GM18867 (cell line): ENCODE results near the gene ZBTB40.
A peak's percentile ranks its signal among the peaks of the same experiment; 100 is the strongest.

Experiments
- ATAC-seq: cut with Tn5 transposase; IDR thresholded peaks from one replicate; pipeline ENCODE4 v1.9.1; 2021; ENCODE audit warnings: mild to moderate bottlenecking, moderate library complexity; ENCODE audit not compliant: unreplicated experiment

The ZBTB40 gene, protein sequence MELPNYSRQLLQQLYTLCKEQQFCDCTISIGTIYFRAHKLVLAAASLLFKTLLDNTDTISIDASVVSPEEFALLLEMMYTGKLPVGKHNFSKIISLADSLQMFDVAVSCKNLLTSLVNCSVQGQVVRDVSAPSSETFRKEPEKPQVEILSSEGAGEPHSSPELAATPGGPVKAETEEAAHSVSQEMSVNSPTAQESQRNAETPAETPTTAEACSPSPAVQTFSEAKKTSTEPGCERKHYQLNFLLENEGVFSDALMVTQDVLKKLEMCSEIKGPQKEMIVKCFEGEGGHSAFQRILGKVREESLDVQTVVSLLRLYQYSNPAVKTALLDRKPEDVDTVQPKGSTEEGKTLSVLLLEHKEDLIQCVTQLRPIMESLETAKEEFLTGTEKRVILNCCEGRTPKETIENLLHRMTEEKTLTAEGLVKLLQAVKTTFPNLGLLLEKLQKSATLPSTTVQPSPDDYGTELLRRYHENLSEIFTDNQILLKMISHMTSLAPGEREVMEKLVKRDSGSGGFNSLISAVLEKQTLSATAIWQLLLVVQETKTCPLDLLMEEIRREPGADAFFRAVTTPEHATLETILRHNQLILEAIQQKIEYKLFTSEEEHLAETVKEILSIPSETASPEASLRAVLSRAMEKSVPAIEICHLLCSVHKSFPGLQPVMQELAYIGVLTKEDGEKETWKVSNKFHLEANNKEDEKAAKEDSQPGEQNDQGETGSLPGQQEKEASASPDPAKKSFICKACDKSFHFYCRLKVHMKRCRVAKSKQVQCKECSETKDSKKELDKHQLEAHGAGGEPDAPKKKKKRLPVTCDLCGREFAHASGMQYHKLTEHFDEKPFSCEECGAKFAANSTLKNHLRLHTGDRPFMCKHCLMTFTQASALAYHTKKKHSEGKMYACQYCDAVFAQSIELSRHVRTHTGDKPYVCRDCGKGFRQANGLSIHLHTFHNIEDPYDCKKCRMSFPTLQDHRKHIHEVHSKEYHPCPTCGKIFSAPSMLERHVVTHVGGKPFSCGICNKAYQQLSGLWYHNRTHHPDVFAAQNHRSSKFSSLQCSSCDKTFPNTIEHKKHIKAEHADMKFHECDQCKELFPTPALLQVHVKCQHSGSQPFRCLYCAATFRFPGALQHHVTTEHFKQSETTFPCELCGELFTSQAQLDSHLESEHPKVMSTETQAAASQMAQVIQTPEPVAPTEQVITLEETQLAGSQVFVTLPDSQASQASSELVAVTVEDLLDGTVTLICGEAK

DNA sequence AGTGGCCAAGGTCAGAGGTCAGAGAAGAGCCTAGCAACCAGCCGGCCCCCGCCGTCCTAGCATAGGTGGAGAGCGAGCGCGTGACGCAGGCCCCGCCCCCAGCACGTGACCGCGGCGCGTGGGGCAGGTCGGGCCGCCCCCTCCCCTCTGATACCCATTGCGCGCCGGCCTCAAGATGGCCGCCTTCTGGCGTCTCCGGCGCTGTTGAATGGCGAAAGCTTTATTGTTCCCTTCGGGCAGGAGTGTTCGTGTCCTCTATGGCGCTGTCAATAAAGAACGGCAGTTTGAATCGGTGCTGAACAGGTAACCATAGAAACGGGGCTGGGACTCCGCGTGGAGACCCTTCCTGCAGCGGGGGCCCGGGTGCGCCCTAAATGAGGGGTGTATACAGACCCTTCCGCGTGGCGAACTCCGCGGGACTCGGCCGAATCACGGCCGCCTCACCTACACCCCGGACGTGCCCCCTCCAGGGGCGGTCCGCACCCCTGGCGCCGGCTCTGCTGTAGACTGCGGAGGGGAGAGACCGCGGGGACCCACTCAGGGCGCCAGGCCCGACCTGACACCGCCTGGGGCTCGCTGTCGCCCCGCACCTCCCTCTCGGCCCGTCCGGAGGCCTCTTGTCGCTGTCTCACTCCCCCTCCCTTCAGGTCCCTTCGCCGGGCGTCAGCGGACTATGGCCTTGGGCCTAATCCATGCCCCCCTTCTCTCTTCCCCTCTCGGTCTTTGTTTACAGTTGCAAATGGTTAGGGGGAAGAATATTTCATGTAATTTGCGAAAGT lies at the start of gene ZBTB40:
TSS of gene ZBTB40 (plus strand) at position 150 of the 779 bp plus-strand sequence. CDS start 38,098 bp downstream, outside the sequence.
- peak; percentile 88 for ATAC-seq

DNA sequence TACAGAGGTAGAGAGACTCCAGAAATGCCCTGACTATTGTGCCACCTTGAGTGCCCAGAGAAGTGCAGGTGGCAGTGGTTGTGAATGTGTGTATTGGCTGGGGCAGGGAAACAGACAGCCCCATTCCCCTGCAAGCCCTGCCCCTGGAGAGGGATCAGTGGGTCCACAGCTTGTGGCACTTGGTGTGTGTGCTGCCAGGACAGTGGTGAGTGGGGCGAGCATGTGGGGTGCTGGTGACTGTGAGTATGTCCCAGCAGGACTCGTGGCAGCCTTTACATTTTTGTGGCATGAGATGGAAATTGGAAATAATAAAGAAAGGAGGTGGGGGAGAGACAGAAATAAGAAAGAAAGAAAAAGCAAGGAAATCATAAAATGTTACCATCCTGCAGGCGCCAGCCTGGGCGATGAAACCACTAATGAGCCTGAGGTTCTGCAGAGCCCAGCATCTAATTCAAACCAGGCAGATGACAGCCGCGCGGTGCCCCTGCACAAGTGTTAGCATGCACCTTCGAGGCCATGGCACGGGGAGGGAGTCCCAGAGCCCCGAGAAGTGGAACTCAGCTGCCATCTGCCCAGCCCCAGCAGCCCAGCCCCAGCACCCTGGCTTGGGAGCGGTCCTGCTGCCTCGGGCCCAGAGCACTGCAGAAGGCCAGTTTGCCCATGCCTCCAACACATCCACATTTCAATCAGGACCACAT lies 49.1 kb upstream of the ZBTB40 start:
- no peak for ATAC-seq

DNA sequence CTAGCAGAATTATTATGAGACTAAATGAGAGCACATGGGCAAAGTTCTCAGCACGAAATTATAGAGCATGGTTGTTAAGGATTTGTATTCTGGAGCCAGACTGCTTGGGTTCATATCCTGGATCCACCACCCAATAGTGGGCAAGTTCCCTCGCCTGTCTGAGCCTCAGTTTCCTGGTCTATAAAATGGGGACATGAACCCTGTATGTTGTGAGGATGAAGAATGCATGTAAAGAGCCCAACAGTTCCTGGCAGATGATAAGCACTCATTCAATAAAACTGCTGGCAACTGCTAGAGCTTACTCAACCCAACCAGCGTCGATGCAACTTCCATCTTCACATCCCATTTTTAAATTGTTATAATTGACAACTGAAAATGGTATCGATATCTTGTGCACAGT lies 47.2 kb upstream of the ZBTB40 start:
- no peak for ATAC-seq

DNA sequence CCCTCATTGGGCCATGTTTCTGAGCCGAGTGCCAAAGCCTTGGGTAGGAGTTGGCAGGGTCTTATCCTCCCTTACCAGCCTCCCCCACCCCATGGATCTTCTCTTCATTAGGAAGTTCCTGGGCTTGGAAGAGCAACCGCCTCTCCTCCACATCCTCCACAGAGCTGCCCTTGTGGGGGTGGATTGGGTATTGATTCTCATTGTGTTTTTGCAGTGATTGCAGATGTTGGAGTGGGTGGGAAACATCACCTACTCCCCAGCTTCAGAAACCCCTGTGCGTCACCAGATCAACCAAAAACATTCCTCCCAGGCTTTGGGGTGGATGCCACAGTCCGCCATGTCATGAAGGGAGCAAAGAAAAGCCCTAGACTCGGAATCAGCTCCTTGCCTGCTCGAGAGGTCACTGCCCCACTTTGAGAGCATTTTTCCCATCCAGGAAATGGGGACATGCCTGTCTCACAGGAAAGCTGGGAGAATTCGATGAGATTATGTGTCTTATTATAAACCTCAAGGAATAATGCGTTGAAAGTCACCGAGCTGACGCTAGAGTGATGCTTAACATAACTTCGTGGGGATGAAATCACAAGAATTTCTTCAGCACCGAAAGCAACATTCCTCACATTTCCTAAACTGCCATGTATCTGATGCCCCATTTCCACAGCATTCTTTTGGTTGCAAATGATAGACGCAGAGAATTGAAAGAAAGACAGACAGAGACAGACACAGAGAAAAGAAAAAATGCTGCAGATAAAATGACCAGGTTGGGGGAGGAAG lies 44.7 kb upstream of the ZBTB40 start:
- no peak for ATAC-seq

DNA sequence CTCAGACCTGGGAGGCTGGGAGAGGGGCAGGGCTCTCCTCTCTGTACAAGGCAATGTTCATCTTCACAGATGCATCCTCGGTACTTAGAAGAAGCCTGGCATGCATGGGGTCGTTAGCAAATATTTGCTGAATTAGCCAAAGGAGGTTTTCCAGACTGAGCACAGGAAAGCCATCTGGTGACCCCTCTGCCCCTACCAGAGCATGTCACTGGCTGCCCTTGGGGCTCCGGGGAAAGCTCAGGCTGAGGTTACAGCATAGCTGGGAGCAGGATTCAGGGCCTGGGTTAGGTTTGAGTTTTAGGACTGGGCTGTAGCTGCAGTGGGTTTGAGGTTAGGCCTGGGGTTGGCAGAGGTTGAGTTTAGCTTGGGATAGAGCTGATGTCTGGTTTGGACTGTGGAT lies 43.4 kb upstream of the ZBTB40 start:
- ATAC-seq: no peak

GRCh38 chr1:22410401-22410800 lies 41.2 kb upstream of the ZBTB40 start:
- no peak for ATAC-seq

DNA sequence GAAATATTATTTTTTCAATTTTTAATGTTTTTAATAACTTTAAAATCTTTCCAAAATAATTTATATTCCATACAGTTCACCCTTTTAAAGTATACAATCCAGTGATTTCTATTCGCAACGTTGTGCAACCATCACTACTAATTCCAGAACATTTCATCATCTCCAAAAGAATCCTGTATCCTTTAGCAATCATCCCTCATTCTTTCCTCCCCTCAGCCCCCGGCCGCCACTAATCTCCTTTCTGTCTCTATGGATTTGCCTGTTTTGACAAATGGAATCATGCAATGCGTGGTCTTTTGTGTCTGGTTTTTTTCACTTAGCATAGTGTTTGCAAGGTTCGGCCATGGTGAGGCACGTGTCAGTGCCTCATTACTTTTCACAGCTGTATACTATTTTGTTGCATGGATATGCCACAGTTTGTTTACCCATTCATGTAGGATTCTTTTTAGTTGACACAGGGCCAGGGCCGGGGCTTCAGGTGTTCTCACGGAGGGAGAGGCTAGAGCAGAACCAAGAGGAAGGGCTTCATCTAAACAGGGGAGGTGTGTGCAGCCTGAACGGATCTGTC lies 40.6 kb upstream of the ZBTB40 start:
- no peak for ATAC-seq

- ATAC-seq: no peak
Observed at GRCh38 chr1:22411589-22411988, 40.1 kb upstream of the ZBTB40 start.

DNA sequence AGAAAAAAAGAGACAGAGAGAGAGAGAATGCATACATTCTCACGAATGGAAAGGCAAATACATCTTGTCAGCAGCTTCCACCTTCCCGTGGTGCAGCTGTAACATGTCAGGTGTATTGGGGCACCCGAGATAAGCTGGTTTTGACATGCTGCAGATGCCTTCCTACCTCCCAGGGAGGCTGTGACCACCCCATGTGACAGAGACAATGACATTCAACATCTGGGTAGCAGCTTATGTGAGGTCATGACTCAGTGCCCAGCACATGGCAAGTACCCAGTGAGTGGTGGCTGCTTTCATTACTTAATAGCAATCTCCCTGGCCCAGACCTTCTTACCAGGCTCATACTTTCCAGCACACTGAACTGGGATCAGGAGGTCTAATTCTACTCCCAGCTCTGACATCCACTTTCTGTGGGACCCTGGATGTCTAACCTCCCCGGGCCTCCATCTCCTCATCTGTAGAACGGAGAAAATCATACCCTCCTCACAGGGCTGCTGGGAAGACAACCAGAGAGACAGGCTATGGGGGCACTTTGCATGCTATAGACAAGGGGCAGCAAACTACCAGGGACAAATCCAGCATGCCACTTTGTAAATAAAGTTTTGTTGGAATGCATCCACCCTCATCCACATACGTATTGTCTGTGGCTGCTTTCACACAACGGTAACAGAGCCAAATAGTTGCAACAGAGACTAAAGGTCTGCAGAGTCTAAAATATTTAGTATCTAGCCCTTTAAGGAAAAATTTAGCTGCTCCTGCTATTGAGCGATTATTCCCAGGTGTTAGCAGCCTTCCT lies 38.5 kb upstream of the ZBTB40 start:
- ATAC-seq: no peak

DNA sequence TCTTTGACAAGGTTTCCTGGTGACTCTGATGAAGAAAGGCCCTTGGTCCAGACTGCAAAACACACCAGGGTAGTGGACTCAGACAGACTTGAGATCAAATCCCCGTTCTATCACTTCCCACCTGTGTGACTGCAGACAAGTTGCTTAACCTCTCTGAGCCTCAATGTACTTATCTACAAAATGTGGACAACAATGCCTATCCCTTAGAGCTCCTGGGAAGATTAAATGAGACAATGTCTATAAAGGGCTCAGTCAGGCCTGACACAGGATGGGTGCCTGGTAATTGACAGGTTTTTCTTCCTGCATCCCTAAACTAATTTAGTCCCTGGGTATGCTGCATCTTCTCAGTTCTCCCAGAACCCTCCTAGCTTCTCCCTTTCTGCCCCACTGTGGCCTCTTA lies 37.9 kb upstream of the ZBTB40 start:
- ATAC-seq: no peak

GRCh38 chr1:22414244-22414751 lies 37.4 kb upstream of the ZBTB40 start:
- ATAC-seq: no peak

GRCh38 chr1:22415489-22415888 lies 36.2 kb upstream of the ZBTB40 start:
- ATAC-seq: no peak

- ATAC-seq: no peak
Observed at GRCh38 chr1:22416555-22417454, 34.8 kb upstream of the ZBTB40 start.

DNA sequence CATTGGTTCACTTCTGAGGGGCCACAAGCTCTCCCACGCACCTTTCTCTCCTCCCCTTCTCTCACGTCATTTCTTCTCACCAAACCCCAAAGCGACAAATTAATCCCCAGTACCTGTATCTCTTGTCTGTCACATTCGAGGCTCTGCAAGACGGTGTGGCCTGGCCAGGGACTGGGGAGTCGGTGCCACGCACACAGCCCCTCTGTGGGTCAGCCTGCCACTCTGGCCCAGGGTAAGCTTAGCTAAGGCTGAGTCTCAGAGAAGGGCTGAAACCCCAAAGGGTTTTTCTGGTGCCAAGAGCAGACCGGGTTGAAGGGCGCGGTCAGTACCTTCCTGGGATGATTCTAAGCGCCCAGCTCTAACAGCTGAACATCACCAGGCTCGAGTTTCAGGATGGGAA lies 34.2 kb upstream of the ZBTB40 start:
- no peak for ATAC-seq

DNA sequence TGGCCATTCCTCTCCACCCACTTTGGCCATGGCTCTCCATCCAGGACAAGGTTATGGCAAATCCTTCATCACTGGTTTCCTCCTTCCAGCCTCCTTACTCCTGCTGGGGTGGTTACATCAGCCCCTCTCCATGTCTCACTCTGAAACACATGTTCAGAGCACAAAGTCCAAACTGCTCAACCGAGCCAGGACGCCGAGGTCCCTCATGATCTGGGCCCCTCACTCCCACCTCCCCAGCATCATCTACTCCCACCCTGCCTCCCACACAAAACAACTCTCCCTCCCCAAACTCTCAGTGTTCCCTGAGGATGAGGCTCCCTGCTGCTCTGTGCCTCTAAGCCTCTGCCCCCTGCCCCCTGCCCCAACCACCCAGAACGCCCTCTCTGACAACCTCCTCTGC lies 33.3 kb upstream of the ZBTB40 start:
- ATAC-seq: no peak

DNA sequence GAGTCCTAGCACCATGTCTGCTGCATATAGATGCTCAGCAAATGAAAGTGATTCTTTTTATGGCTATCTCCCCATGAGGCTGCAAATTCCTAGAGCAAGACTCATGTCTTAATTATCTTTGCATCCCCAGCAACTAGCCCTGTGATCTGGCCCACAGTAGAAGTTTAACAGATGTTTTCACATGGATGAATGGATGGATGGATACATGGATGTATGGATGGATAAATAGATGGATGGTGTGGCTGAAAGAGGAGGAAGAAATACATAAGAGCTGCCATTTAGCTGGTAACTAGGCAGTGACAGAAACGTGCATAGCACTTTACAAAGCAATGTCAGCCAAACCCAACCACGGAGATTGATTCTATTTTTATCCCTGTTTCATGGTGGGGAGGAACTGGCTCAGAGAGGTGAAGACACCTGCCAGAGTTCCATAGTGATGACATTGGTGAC lies 32.7 kb upstream of the ZBTB40 start:
- no peak for ATAC-seq
